AML-193 (cell line): ENCODE measurements around the gene PDHX.

Source experiments
- DNase-seq, 2 experiments: peaks; one replicate each; lab custom pipeline; 2025; lab: John Stamatoyannopoulos, UW

The PDHX gene

GRCh38 chr11:34988294-34989255, 72.2 kb downstream of the PDHX start:
- DNase-seq: no peak

- no peak for DNase-seq
Observed at GRCh38 chr11:34990916-34991315, 74.5 kb downstream of the PDHX start.

GRCh38 chr11:34994854-34995253, 78.4 kb downstream of the PDHX start:
- no peak for DNase-seq

- DNase-seq: no peak
Observed at GRCh38 chr11:34996958-34997357, 80.5 kb downstream of the PDHX start.

- peak; percentile 58 for DNase-seq
Observed at GRCh38 chr11:34997952-34998528, 81.6 kb downstream of the PDHX start.

GRCh38 chr11:34999453-34999852, 83.0 kb downstream of the PDHX start:
- DNase-seq: no peak

GRCh38 chr11:35003186-35003585, 86.8 kb downstream of the PDHX start:
- DNase-seq: no peak

- DNase-seq: no peak
Observed at GRCh38 chr11:35003658-35004057, 87.2 kb downstream of the PDHX start.

GRCh38 chr11:35005141-35005780, 88.8 kb downstream of the PDHX start:
- DNase-seq: no peak

- DNase-seq: no peak
Observed at GRCh38 chr11:35006389-35007128, 90.1 kb downstream of the PDHX start.

- no peak for DNase-seq
Observed at GRCh38 chr11:35007277-35007676, 90.9 kb downstream of the PDHX start.

GRCh38 chr11:35009191-35009943, 92.9 kb downstream of the PDHX start:
- DNase-seq: no peak

- DNase-seq: no peak
Observed at GRCh38 chr11:35009944-35010342, 93.5 kb downstream of the PDHX start.

GRCh38 chr11:35010654-35011053, 94.2 kb downstream of the PDHX start:
- DNase-seq: no peak

- DNase-seq: no peak
Observed at GRCh38 chr11:35011389-35011788, 95.0 kb downstream of the PDHX start.

GRCh38 chr11:35011944-35012343, 95.5 kb downstream of the PDHX start:
- DNase-seq: no peak

- DNase-seq: no peak
Observed at GRCh38 chr11:35012467-35013191, 96.2 kb downstream of the PDHX start.

- no peak for DNase-seq
Observed at GRCh38 chr11:35013514-35014233, 97.3 kb downstream of the PDHX start.

GRCh38 chr11:35014346-35014745, 97.9 kb downstream of the PDHX start:
- DNase-seq: no peak
